Gastroesophageal sphincter (tissue), 3 donors: ENCODE measurements around the gene CDC23.

Experiments
- CTCF ChIP-seq, 4 experiments: fragments of 200-600 bp in 2 of 4; fragments of 450-650 bp in 2 of 4; sonication (generic) in 1 of 4; IDR thresholded peaks; one replicate each; pipeline ENCODE4 v1.5.1; 2017 to 2019; ENCODE audit warnings: antibody characterized with exemption in 4 of 4, mild to moderate bottlenecking in 2 of 4, moderate library complexity in 2 of 4
- POLR2A ChIP-seq, 2 donors: fragments of 450-650 bp; IDR thresholded peaks; one replicate each; pipeline ENCODE4 v1.6.1; 2017; ENCODE audit warnings: antibody characterized with exemption in 2 of 2, mild to moderate bottlenecking in 2 of 2, moderate library complexity in 1 of 2

DNA sequence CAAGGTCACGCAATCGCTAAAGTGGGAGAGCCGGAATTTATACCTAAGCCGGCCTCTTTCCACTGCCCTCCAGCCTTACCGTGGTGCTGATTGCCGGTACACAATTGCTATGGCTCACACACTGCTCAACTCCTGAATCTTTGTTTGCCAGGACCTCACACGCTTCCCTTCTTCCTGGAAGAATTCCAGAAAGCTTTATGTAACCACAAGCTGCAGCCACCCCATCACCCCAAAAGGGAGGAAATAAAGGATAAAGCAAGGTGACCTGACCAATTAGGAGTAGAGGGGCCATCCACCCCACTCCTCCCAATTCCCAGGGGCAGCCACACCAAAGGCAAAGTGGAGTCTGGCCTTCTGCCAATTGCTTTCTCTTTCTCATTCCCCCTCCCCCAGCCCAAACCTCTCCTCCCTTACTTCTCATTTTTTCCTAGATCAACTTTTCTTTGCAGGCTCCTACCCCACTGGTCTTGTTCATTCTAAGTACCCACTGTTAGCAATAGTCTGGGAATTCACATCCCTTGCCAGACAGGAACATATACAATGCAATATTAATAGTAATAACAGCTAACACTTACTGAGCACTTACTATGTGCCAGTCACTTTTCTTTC lies 18.0 kb upstream of the CDC23 start:
- TF ChIP-seq CTCF (IDR thresholded peaks at IDR 0.05) (no peak), POLR2A (IDR thresholded peaks at IDR 0.05) (no peak)
